IMR-90 (cell line): Measurements from ENCODE around the gene SAMD7.

ENCODE experiments used
- BHLHE40 ChIP-seq: fragments of 150-350 bp; IDR thresholded peaks from 2 replicates; pipeline ENCODE4 v1.6.1; 2016; ENCODE audit warnings: mild to moderate bottlenecking, low read depth, low read length
- FOS ChIP-seq: fragments of 150-350 bp; IDR thresholded peaks from 2 replicates; pipeline ENCODE4 v1.6.1; 2016; ENCODE audit warnings: low read depth, low read length
- POLR2A ChIP-seq: IDR thresholded peaks from 2 replicates; pipeline ENCODE4 v1.6.1; 2012; ENCODE audit warnings: mild to moderate bottlenecking, low read depth, low read length
- RAD21 ChIP-seq: IDR thresholded peaks from 2 replicates; pipeline ENCODE4 v1.6.1; 2012; ENCODE audit warnings: low read length, improper control_type of control experiment
- RFX5 ChIP-seq: IDR thresholded peaks from 2 replicates; pipeline ENCODE4 v1.8.0; 2012; ENCODE audit warnings: low read depth, mild to moderate bottlenecking, low read length, moderate library complexity
- TF ChIP-seq, protein P1 (sequence below): conservative IDR thresholded peaks from 2 replicates; pipeline ENCODE4 v1.5.1; 2012; ENCODE audit warnings: mild to moderate bottlenecking, low read depth, low read length, improper control_type of control experiment
- TF ChIP-seq, protein P2 (sequence below): fragments of 150-350 bp; IDR thresholded peaks from 2 replicates; pipeline ENCODE4 v1.6.1; 2016; ENCODE audit warnings: low read depth, mild to moderate bottlenecking, low read length, moderate library complexity, borderline replicate concordance

DNA sequence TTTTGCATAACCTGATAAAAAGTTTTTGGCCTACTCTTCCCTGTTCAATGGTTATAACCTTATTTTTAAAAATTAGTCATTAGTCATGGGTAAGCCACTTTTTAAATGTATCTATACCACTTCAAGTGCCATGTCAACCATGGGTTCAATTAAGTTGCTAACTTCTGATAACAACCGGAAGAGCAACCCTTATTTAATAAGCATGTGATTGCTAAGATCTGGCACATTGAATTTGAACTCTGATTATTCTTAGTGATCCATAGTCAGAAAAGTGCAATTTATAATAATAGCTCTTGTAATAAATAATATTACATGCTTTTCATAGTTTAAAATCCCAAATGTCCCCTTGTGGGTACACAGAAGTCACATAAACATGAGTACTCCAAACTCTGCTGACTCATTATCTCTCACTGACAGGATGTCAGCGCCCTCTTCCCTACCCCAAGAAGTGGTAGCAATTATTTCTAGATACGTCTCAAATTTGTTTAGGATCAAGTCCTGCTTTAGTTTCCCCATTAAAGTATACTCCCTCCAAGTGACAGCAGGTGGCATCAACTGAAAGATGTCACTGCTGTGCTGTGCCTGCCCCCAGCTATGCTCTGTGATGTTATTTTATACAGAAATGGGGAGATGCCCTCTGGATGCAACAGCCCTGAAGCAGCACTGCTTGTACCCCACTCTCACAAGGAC is 18.6 kb downstream of the SAMD7 start:
- TF ChIP-seq, protein P1, sequence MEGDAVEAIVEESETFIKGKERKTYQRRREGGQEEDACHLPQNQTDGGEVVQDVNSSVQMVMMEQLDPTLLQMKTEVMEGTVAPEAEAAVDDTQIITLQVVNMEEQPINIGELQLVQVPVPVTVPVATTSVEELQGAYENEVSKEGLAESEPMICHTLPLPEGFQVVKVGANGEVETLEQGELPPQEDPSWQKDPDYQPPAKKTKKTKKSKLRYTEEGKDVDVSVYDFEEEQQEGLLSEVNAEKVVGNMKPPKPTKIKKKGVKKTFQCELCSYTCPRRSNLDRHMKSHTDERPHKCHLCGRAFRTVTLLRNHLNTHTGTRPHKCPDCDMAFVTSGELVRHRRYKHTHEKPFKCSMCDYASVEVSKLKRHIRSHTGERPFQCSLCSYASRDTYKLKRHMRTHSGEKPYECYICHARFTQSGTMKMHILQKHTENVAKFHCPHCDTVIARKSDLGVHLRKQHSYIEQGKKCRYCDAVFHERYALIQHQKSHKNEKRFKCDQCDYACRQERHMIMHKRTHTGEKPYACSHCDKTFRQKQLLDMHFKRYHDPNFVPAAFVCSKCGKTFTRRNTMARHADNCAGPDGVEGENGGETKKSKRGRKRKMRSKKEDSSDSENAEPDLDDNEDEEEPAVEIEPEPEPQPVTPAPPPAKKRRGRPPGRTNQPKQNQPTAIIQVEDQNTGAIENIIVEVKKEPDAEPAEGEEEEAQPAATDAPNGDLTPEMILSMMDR = no peak
- TF ChIP-seq BHLHE40 (no peak), RFX5 (no peak), POLR2A (no peak), RAD21 (no peak), FOS (no peak)
- TF ChIP-seq, protein P2, sequence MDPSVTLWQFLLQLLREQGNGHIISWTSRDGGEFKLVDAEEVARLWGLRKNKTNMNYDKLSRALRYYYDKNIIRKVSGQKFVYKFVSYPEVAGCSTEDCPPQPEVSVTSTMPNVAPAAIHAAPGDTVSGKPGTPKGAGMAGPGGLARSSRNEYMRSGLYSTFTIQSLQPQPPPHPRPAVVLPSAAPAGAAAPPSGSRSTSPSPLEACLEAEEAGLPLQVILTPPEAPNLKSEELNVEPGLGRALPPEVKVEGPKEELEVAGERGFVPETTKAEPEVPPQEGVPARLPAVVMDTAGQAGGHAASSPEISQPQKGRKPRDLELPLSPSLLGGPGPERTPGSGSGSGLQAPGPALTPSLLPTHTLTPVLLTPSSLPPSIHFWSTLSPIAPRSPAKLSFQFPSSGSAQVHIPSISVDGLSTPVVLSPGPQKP = no peak
